Measurements from ENCODE around the gene HYCC2.

- TF ChIP-seq EZH2 (IDR thresholded peaks at IDR 0.05; ENCODE audit: borderline replicate concordance, low read length), result no peak
- TF ChIP-seq, protein P1, sequence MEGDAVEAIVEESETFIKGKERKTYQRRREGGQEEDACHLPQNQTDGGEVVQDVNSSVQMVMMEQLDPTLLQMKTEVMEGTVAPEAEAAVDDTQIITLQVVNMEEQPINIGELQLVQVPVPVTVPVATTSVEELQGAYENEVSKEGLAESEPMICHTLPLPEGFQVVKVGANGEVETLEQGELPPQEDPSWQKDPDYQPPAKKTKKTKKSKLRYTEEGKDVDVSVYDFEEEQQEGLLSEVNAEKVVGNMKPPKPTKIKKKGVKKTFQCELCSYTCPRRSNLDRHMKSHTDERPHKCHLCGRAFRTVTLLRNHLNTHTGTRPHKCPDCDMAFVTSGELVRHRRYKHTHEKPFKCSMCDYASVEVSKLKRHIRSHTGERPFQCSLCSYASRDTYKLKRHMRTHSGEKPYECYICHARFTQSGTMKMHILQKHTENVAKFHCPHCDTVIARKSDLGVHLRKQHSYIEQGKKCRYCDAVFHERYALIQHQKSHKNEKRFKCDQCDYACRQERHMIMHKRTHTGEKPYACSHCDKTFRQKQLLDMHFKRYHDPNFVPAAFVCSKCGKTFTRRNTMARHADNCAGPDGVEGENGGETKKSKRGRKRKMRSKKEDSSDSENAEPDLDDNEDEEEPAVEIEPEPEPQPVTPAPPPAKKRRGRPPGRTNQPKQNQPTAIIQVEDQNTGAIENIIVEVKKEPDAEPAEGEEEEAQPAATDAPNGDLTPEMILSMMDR (conservative IDR thresholded peaks at IDR 0.05 in 1 of 2, IDR thresholded peaks at IDR 0.05 in 1 of 2; ENCODE audit: extremely low read depth in 1 of 2, insufficient read depth in 1 of 2, low read depth in 1 of 2, low read length in 2 of 2), result no peak
These were observed 47.7 kb upstream of the HYCC2 start for GRCh38 chr2:201118961-201119854.
